GM18951 (cell line): ENCODE data around the gene DHRS7B.
"Not testable (repeated sequence)": the region's sequence is repeated elsewhere in the genome, so short reads cannot be mapped to it uniquely, and the experiment has no call there.

Experiments used
- POLR2A ChIP-seq: IDR thresholded peaks from 4 replicates; pipeline ENCODE4 v1.6.1; 2011; ENCODE audit warnings: mild to moderate bottlenecking; ENCODE audit not compliant: insufficient read length, insufficient read depth; ENCODE audit errors: extremely low read depth
- in situ Hi-C: fragments of 300-500 bp; cut with MboI; formaldehyde crosslinking; loops from one replicate; pipeline ENCODE4 v1.12.0; 2022; ENCODE audit warnings: low sequenced_read_pairs, mixed read lengths, inconsistent platforms; ENCODE audit not compliant: unreplicated experiment

Gene DHRS7B

GRCh38 chr17:21126645-21127508, at the start of gene DHRS7B:
Gene DHRS7B (plus strand): TSS chr17:21126964. CDS start chr17:21126972, 8 bp downstream.
- in situ Hi-C loops: no loop called here
- TF ChIP-seq POLR2A: peak; percentile 87

- no peak for TF ChIP-seq POLR2A
- in situ Hi-C loops: no loop called here
Measured at GRCh38 chr17:21077281-21077680, 49.5 kb upstream of the DHRS7B start.

- TF ChIP-seq POLR2A: no peak
- in situ Hi-C loops: no loop called here
Measured at GRCh38 chr17:21078016-21078780, 48.6 kb upstream of the DHRS7B start.

GRCh38 chr17:21079196-21079595, 47.6 kb upstream of the DHRS7B start:
- in situ Hi-C loops: no loop called here
- TF ChIP-seq POLR2A: no peak

GRCh38 chr17:21082001-21082436, 44.7 kb upstream of the DHRS7B start:
- in situ Hi-C loops: no loop called here
- TF ChIP-seq POLR2A: no peak

- in situ Hi-C loops: not testable (repeated sequence)
Measured at GRCh38 chr17:21085280-21085679, 41.5 kb upstream of the DHRS7B start.

GRCh38 chr17:21085707-21086106, 41.1 kb upstream of the DHRS7B start:
- TF ChIP-seq POLR2A: no peak
- in situ Hi-C loops: no loop called here

- in situ Hi-C loops: no loop called here
Measured at GRCh38 chr17:21089145-21089544, 37.6 kb upstream of the DHRS7B start.

GRCh38 chr17:21089933-21090901, 36.5 kb upstream of the DHRS7B start:
- no peak for TF ChIP-seq POLR2A
- in situ Hi-C loops: no loop called here

More at GRCh38 chr17:21089145-21089544, 37.6 kb upstream of the DHRS7B start:
- no peak for TF ChIP-seq POLR2A

- TF ChIP-seq POLR2A: no peak
- in situ Hi-C loops: no loop called here
Measured at GRCh38 chr17:21090902-21091618, 35.7 kb upstream of the DHRS7B start.

- TF ChIP-seq POLR2A: no peak
- in situ Hi-C loops: no loop called here
Measured at GRCh38 chr17:21094298-21094704, 32.5 kb upstream of the DHRS7B start.

GRCh38 chr17:21095735-21096134, 31.0 kb upstream of the DHRS7B start:
- TF ChIP-seq POLR2A: no peak
- in situ Hi-C loops: no loop called here
